ENCODE measurements around the gene ARHGEF25.

Gene ARHGEF25

DNA sequence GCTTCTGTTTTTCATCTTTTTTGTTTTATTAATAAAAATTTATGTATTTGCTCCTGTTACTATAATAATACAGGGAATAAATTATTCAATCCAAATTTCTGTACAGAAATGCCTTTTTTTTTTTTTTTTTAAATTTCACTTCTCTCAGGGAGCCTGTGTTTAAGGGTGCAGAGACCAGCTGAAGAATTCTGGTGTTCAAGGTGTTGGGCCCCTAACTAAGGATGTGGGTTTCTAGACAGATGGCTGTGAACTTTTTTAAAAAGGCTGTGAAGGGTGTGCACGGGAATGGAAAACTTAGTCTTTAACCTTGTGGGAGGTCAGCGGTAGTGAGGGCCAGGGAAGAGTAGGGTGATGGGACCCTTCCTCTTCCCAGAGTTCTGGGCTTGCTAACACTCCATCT is 7.9 kb upstream of the ARHGEF25 start:
- Histone ChIP-seq H3K4me3 (ENCODE audit: low read depth, low read length) (peak overlapping the region; percentile 86), H3K36me3 (ENCODE audit: control insufficient read depth, insufficient read depth, low read length) (peaks cover 44% of the 10 kb centered on the region), H3K27ac (ENCODE audit: low read depth, low read length) (no peak overlapping the region), H3K9ac (ENCODE audit: low read length) (no peak overlapping the region), H3K9me3 (ENCODE audit: control insufficient read depth, insufficient read depth, low read depth, low read length) (no peaks in the 10 kb centered on the region), H3K27me3 (ENCODE audit: control insufficient read depth, insufficient read depth, low read length) (no peaks in the 10 kb centered on the region), H3K4me1 (ENCODE audit: control insufficient read depth, insufficient read depth, low read length) (peaks cover 12% of the 10 kb centered on the region)

DNA sequence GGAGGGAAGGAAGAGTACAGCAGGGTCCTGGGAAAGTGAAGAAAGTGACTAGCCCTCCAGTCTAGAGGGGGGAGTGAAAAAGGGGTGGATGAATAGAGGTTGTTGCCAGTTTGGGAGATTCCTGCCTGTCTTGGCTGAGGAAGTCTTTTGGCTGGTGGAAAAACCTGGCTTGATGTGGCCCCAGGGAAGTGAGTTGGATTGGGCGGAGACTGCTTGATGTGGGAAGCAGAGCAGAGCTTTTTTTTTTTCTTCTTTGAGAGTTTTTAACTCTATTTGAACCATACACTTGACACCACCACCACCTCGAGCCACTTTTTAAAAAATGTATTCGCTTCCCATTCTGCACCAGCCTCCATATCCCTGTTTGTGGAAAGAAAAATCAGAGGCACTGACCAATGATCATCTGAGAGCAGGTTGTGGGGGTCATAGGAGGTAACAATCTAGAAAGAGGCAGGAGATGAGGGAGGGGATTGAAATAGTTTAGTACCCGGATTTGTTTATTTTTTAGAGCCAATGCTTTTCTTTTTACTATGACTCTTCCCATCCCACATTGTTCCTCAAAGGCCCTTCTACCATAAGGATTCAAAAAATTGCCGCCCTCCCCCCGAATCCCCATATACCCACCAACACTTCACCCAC is 7.3 kb upstream of the ARHGEF25 start:
- H3K4me1 ChIP-seq (ENCODE audit: control insufficient read depth, insufficient read depth, low read length) = peaks cover 14% of the 10 kb centered on the region
- peaks cover 44% of the 10 kb centered on the region for H3K36me3 ChIP-seq (ENCODE audit: control insufficient read depth, insufficient read depth, low read length)
- peak overlapping the region; percentile 16 for H3K9ac ChIP-seq (ENCODE audit: low read length)
- H3K4me3 ChIP-seq (ENCODE audit: low read depth, low read length) = peak overlapping the region; percentile 86
- no peaks in the 10 kb centered on the region for H3K9me3 ChIP-seq (ENCODE audit: control insufficient read depth, insufficient read depth, low read depth, low read length)
- H3K27ac ChIP-seq (ENCODE audit: low read depth, low read length) = no peak overlapping the region
- no peaks in the 10 kb centered on the region for H3K27me3 ChIP-seq (ENCODE audit: control insufficient read depth, insufficient read depth, low read length)

DNA sequence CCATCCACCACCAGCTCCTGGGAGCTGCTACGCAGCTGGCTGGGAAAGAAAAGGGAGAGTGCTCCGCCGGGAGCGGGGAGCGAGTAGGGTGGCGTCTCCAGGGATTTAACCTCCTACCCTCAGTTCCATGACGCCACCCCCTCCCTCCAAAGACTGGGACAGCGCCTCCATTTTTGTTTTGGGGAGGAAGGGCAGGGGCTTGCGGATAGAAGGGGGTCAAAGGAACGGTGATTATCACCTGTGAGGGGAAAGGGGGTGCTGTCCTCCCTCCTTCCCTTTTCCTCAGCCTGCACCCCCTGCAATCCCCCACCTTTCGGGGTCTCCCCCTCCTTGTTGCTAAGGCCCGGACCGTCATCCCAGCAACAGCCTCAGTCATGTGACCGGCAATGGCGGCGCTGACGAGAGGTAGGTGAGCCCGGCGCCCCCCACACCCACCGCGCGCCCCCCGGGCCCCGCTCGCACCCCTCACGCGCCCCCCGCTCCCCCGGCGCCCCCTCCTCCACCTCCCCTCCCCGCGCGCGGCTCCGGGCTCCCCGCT is 6.7 kb upstream of the ARHGEF25 start, which contains the start of gene DTX3:
DTX3 (plus strand) TSS at position 371 of the 538 bp plus-strand sequence. CDS start 1,694 bp downstream, outside the sequence.
- peak within 1 kb of the TSS; percentile 74 for H3K9ac ChIP-seq (ENCODE audit: low read length)
- no peaks in the 10 kb centered on the region for H3K9me3 ChIP-seq (ENCODE audit: control insufficient read depth, insufficient read depth, low read depth, low read length)
- peak within 1 kb of the TSS; percentile 86 for H3K4me3 ChIP-seq (ENCODE audit: low read depth, low read length)
- no peak within 1 kb of the TSS for H3K27ac ChIP-seq (ENCODE audit: low read depth, low read length)
- H3K27me3 ChIP-seq (ENCODE audit: control insufficient read depth, insufficient read depth, low read length) = no peaks in the 10 kb centered on the region
- H3K4me1 ChIP-seq (ENCODE audit: control insufficient read depth, insufficient read depth, low read length) = peaks cover 20% of the 10 kb centered on the region
- H3K36me3 ChIP-seq (ENCODE audit: control insufficient read depth, insufficient read depth, low read length) = peaks cover 38% of the 10 kb centered on the region

DNA sequence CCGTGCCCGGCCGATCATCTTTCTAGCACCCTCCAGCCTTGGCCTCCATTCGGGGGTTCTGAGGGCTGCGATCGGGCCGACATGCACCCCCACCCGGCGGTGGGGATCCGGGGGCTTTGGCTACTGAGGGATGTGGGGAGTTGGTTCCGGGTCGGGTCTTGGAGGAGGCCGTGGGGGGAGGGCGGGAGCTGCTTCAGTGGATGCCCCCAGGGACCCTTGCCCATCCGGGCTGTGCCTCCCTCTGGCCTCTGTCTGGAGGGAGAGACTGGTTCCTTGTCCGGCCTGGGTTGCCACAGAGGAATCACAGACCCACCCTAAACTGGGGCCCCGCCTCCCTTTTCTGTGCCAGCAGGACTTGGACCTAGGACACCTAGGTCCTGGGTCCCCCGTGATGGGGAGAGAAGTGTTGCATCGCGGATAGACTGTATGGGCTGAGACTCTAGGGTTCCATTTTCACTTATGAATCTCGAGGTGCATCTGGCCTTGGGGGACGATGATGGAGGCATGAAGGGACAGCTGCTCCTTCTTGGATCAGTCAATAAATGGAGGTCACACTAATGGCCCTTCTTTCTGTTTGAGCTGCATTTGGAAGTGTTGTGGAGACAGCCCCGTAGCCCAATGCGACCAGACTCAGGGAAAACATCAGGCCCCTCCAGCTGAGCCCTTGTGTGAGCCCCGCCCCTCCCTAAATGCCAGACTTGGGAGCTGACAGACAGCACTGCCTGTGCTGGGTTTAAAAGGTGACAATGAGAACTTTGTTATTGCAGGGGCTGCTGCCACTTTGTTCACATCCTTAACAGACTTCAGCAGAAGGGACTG is 6.0 kb upstream of the ARHGEF25 start:
- no peaks in the 10 kb centered on the region for H3K27me3 ChIP-seq (ENCODE audit: control insufficient read depth, insufficient read depth, low read length)
- H3K27ac ChIP-seq (ENCODE audit: low read depth, low read length) = no peak overlapping the region
- no peaks in the 10 kb centered on the region for H3K9me3 ChIP-seq (ENCODE audit: control insufficient read depth, insufficient read depth, low read depth, low read length)
- H3K4me1 ChIP-seq (ENCODE audit: control insufficient read depth, insufficient read depth, low read length) = peaks cover 20% of the 10 kb centered on the region
- H3K4me3 ChIP-seq (ENCODE audit: low read depth, low read length) = peak overlapping the region; percentile 86
- H3K9ac ChIP-seq (ENCODE audit: low read length) = no peak overlapping the region
- H3K36me3 ChIP-seq (ENCODE audit: control insufficient read depth, insufficient read depth, low read length) = peaks cover 32% of the 10 kb centered on the region

DNA sequence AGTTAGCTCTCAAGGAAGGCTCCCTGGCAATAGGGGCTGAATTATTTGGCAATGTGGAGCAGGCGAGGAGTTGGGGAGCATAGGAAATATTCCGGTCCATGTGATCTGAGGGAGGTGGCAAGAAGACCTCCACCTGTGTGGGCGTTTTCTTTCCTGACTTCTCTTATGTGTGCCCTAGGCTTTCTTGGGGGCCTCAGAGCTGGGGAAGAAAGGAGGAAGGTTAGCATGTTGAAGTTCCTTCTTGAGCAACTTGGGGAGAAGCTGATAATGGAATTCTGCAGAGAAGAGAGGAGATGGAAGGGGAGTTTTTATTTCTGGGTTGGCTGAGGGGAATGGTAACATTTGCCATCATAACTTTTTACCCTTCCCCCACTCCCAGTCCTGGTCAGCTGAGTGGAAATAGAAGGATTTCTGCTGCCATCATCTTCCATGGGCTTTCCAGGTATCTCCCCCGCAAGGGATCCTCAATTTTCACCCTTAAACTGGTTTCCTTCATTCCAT is 5.4 kb upstream of the ARHGEF25 start:
- H3K4me1 ChIP-seq (ENCODE audit: control insufficient read depth, insufficient read depth, low read length) = peaks cover 20% of the 10 kb centered on the region
- peaks cover 25% of the 10 kb centered on the region for H3K36me3 ChIP-seq (ENCODE audit: control insufficient read depth, insufficient read depth, low read length)
- peak overlapping the region; percentile 86 for H3K4me3 ChIP-seq (ENCODE audit: low read depth, low read length)
- no peak overlapping the region for H3K27ac ChIP-seq (ENCODE audit: low read depth, low read length)
- peaks cover 6% of the 10 kb centered on the region; the same call in 1 of the 2 replicates for H3K27me3 ChIP-seq (ENCODE audit: control insufficient read depth, insufficient read depth, low read length)
- H3K9ac ChIP-seq (ENCODE audit: low read length) = no peak overlapping the region
- no peaks in the 10 kb centered on the region for H3K9me3 ChIP-seq (ENCODE audit: control insufficient read depth, insufficient read depth, low read depth, low read length)

DNA sequence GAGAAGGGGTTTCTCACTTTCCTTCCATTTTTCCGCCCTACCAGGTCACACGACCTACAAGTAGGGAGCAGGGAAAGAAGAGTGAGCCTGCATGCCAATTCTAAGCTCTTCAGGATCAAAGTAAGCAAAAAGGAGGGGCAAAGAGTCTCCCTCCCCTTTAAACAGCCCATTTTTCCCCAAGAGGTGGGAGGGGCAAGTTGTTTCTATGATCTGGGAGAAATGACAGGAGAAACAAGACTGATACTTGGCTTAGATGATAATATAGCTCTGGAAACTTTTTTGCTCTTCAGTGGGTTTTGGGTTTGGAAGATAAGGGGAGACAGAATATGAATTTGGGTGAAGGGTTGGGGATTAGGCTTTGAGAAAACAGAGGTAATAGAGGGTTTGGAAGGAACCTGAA is 4.8 kb upstream of the ARHGEF25 start:
- Histone ChIP-seq H3K9ac (ENCODE audit: low read length) (no peak overlapping the region), H3K27ac (ENCODE audit: low read depth, low read length) (no peak overlapping the region), H3K4me3 (ENCODE audit: low read depth, low read length) (no peak overlapping the region), H3K27me3 (ENCODE audit: control insufficient read depth, insufficient read depth, low read length) (peaks cover 7% of the 10 kb centered on the region; the same call in 1 of the 2 replicates), H3K9me3 (ENCODE audit: control insufficient read depth, insufficient read depth, low read depth, low read length) (no peaks in the 10 kb centered on the region), H3K4me1 (ENCODE audit: control insufficient read depth, insufficient read depth, low read length) (peaks cover 20% of the 10 kb centered on the region), H3K36me3 (ENCODE audit: control insufficient read depth, insufficient read depth, low read length) (peaks cover 21% of the 10 kb centered on the region)

DNA sequence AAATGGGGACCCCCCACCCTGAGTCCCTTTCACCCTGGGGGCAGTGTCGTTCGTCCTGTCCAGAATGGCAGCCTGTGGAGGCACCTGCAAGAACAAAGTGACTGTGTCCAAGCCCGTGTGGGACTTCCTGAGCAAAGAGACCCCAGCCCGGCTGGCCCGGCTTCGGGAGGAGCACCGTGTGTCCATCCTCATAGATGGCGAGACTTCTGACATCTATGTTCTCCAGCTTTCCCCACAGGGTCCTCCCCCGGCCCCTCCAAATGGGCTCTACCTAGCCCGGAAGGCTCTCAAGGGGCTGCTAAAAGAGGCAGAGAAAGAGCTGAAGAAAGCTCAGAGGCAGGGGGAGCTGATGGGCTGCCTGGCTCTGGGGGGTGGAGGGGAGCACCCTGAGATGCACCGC is 4.4 kb upstream of the ARHGEF25 start:
- Histone ChIP-seq H3K9ac (ENCODE audit: low read length) (no peak overlapping the region), H3K36me3 (ENCODE audit: control insufficient read depth, insufficient read depth, low read length) (peaks cover 17% of the 10 kb centered on the region), H3K27me3 (ENCODE audit: control insufficient read depth, insufficient read depth, low read length) (peaks cover 8% of the 10 kb centered on the region)

DNA sequence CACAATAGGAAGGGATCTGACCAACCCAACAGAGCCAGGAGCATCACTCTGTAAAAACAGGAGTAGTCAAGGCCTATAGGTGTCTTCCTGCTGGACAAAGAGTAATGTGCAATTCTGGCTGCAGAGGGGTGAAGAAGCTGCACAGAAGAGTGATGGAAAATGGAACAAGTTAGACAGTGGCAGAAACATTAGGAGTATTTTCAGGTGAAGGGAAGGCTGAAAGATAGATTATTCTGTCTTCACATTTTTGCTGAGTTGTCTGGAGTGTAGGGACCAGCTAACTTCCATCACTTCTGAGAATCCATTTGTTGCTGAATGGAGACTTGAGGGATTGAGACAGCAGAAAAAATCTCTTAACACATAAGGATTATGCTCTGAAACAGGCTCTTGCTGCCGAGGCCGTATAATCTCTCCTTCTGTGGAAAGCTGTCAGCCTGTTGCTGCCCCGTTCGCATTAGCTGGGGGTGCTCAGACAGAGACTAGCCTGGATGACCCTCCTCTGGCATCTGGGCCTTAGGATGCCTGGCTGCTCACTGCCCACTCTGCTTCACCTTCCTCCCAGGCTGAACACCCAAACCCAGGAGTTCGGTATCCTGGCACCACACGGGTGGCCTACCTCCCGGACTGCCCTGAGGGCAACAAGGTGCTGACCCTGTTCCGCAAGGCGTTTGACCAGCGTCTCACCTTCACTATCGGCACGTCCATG is 3.1 kb upstream of the ARHGEF25 start:
- H3K4me1 ChIP-seq (ENCODE audit: control insufficient read depth, insufficient read depth, low read length) = peaks cover 27% of the 10 kb centered on the region
- peaks cover 21% of the 10 kb centered on the region for H3K27me3 ChIP-seq (ENCODE audit: control insufficient read depth, insufficient read depth, low read length)
- H3K9me3 ChIP-seq (ENCODE audit: control insufficient read depth, insufficient read depth, low read depth, low read length) = no peaks in the 10 kb centered on the region
- no peak overlapping the region for H3K27ac ChIP-seq (ENCODE audit: low read depth, low read length)
- no peak overlapping the region for H3K4me3 ChIP-seq (ENCODE audit: low read depth, low read length)
- no peak overlapping the region for H3K9ac ChIP-seq (ENCODE audit: low read length)
- H3K36me3 ChIP-seq (ENCODE audit: control insufficient read depth, insufficient read depth, low read length) = peaks cover 9% of the 10 kb centered on the region; the same call in 1 of the 2 replicates

More for the DNA sequence above, 4.4 kb upstream of the ARHGEF25 start:
- Histone ChIP-seq H3K9me3 (ENCODE audit: control insufficient read depth, insufficient read depth, low read depth, low read length) (no peaks in the 10 kb centered on the region), H3K4me3 (ENCODE audit: low read depth, low read length) (no peak overlapping the region), H3K4me1 (ENCODE audit: control insufficient read depth, insufficient read depth, low read length) (peaks cover 20% of the 10 kb centered on the region), H3K27ac (ENCODE audit: low read depth, low read length) (no peak overlapping the region)

DNA sequence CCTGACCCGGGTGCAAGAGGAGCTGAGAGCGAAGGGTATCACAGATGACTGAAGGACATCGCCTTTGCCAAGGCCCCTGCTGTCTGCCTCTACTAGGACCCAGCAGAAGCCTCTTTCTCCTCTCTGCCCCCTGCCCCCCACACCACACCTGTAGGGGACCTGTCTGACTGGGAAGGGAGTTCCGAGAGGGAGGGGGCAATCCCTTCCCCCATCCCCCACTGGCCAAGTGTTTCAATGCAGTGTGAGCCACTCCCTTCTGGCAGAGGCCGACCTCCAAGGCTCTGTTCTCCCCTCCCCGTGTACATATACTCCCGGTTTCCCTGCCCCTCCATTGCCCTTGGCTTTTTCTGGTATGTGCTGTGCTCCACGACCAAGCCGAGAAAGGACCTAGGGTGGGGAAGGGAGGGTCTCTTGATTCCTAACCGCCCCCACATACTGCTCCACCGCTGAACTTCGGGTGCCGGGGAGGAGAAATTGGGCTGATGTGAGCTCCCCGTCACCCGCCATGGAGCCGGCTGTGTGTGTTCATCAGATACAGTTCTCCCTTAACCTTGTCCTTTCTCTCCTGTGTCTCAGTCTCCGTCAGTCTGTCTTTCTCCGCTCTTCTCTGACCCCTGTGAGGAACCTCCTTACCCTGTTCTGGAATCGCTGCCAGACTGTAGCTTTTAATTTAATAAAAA is 2.0 kb upstream of the ARHGEF25 start:
- peaks cover 26% of the 10 kb centered on the region for H3K27me3 ChIP-seq (ENCODE audit: control insufficient read depth, insufficient read depth, low read length)
- no peak overlapping the region for H3K9ac ChIP-seq (ENCODE audit: low read length)
- H3K27ac ChIP-seq (ENCODE audit: low read depth, low read length) = no peak overlapping the region
- peak overlapping the region; percentile 79 for H3K4me3 ChIP-seq (ENCODE audit: low read depth, low read length)
- H3K9me3 ChIP-seq (ENCODE audit: control insufficient read depth, insufficient read depth, low read depth, low read length) = no peaks in the 10 kb centered on the region
- H3K36me3 ChIP-seq (ENCODE audit: control insufficient read depth, insufficient read depth, low read length) = peaks cover 9% of the 10 kb centered on the region; the same call in 1 of the 2 replicates
- peaks cover 24% of the 10 kb centered on the region for H3K4me1 ChIP-seq (ENCODE audit: control insufficient read depth, insufficient read depth, low read length)
